GM10266 (cell line): ENCODE results near the gene CCNL2.
"Not testable (repeated sequence)": the region's sequence is repeated elsewhere in the genome, so short reads cannot be mapped to it uniquely, and the experiment has no call there.

ENCODE experiments used
- DNase-seq: peaks from one replicate; pipeline ENCODE4 v3.0.0; 2012; ENCODE audit errors: extremely low spot score
- TF ChIP-seq, protein P1 (sequence below): IDR thresholded peaks from 2 replicates; pipeline ENCODE4 v1.5.1; 2012; ENCODE audit warnings: mild to moderate bottlenecking, low read depth; ENCODE audit not compliant: control insufficient read depth, insufficient read depth; ENCODE audit errors: missing control alignments

CCNL2 gene

DNA sequence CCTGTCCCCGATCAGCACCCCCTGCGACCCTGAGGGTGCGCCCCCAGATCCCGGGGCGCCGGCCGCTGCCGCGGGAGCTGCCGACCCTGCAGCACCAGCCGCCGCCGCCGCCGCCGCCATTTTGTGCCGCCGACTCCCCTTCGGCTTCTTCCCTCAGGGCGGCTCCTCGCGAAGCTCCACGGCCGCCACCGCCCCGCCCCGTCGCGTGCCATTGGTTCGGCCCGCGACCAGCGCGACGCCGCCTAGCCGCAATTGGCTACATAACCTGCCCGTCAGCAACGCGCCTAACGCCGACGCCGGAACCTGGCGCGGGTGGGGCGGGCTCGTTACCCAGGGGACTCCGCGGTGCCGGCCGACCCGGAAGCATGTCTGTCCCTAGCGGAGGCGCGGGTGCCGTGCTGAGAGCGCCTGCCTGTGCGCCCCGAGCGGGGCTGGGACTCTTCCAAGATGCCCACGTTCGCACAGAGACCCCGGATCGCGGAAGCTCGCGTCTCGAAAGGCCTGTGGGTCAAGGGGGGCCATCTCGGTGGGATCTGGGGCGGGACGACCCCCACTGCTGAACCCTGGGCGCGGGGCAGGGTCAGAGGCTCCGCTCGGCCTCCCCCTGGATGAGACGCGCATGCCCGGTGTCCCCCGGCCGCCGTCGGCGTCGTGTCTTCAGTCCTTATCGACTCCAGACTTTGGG lies at the start of gene CCNL2:
TSS of gene CCNL2 (minus strand) at position 149 of the 685 bp plus-strand sequence. CDS start at position 120, 29 bp downstream.
- DNase-seq = peak; percentile 99
- TF ChIP-seq, protein P1, sequence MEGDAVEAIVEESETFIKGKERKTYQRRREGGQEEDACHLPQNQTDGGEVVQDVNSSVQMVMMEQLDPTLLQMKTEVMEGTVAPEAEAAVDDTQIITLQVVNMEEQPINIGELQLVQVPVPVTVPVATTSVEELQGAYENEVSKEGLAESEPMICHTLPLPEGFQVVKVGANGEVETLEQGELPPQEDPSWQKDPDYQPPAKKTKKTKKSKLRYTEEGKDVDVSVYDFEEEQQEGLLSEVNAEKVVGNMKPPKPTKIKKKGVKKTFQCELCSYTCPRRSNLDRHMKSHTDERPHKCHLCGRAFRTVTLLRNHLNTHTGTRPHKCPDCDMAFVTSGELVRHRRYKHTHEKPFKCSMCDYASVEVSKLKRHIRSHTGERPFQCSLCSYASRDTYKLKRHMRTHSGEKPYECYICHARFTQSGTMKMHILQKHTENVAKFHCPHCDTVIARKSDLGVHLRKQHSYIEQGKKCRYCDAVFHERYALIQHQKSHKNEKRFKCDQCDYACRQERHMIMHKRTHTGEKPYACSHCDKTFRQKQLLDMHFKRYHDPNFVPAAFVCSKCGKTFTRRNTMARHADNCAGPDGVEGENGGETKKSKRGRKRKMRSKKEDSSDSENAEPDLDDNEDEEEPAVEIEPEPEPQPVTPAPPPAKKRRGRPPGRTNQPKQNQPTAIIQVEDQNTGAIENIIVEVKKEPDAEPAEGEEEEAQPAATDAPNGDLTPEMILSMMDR = peak; percentile 38

DNA sequence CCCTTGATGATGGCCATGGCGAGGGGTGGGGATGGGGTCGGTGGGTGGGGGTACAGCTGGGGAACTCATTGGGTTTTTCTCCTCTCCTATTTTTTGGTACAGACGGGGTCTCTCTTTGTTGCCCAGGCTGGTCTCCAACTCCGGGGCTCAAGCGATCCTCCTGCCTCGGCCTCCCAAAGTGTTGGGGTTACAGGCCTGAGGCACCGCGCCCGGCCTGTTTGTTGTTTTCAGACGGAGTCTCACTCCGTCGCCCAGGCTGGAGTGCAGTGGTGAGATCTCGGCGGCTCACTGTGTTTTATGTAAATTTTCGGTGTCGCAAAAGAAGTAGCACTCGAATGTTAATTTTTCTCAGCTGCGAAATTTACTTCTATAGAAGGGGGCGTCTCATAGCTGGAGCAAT lies 47.5 kb upstream of the CCNL2 start:
- not testable (repeated sequence) for DNase-seq

DNA sequence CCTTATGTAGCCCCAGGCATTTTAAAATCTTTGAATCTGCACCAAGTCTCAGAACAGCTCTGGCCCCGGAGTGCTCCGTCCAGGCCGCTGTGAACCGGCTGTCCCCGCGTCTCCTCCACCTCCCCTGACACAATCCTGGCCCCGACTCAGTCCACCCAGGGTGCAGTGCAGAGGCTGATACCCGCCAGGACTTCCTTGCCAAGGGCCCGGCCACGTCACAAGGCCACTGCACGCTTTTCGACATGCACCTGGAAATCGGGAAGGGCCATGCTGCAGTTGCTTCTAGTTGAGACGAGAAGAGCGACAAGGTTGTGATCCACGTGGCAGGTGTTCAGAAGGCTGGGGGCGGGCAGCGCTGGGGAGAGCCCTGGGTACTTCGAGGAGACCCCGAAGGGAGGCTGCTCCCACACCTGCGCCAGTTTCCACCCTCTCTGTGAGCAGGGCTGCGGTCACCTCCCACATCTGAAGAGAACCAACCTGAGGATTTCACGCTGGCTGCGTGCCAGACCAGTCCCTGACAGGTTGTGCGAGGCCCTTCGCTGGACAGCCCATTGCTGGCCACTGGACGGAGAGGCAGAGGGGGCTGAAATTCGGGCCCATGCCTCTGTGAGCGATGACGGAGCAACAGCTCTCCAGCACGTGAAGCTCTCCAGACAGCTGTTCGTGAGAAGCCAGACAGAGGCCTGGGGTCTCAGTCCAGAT lies 43.1 kb upstream of the CCNL2 start:
- TF ChIP-seq, protein P1 = no peak
- DNase-seq = no peak

DNA sequence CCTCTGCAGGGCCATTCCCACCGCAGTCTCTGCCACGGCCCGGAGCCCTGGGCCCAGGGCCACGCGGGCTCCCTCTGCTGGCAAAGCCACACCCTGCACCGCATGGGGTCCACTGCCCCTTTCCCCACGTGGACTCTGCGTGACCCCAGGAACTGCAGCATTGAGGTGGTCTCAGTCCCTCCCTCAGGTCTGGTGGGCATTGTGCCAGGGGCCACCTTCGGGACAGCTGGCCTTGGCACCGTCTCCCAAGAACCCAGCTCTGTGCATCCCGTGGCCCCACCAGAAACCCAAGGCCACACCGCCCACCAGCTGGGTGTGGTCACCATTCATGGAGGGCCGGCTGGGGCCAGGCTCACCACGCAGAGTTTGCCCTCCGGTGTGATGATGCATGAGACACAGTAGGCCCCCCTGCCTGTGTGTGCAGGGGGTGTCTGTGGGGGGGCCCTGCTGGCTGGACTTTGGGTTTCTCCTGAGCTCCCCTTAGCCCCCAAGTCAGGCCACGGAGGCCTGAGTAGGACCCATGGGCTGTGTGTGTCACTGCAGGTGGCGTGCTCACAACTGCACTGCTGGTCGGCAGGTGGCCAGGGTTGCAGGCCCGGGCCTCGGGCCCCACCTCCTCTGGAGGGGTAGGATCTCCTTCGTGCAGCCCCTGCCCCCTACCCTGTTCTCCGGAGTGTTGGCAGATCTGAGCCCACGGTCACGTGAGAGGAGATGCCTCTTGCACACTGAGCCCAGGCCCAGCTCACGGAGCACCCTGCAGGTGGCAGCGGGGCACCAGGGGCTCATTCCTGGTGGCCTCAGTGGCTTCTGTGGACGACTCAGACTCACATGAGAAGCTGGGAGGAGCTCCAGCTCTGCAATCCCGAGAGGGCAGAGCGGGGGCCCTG lies 42.1 kb upstream of the CCNL2 start:
- TF ChIP-seq, protein P1 = peak; percentile 89
- DNase-seq = peak; percentile 92

DNA sequence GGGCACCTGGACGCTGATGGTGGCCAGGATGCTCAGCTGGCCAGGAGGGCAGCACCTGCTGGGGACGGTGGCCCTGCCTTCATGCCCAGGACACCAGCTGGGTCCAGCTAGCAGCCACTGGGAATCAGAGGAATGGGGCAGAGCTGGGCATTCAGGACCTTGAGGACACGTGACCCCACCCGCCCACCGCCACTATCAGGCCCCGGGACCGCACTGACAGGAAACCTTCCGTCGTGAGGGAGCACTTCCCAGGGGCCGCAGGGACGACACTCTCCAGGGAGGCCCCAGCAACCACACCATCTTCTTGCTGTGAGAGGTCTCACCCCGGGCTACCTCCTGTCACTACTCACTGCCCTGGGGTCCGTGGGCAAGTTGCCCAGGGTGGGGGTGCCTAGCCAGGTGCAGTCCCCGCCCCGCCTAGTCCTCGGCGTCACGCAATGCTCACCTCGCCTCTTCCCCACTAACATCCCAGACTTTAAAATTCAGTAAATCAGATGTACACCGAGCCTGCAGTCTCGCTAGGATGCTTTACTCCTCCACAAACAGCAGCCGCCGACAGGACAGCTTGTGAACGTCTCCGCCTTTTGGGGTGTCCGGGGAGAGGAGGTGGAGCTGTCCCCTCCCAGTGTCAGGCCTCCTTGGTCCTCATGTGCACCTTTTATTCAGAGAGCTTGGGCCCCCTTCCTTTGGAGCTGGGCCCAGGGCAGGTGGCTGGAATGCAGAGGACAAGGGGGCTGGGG lies 41.3 kb upstream of the CCNL2 start:
- DNase-seq = no peak
- TF ChIP-seq, protein P1 = no peak

DNA sequence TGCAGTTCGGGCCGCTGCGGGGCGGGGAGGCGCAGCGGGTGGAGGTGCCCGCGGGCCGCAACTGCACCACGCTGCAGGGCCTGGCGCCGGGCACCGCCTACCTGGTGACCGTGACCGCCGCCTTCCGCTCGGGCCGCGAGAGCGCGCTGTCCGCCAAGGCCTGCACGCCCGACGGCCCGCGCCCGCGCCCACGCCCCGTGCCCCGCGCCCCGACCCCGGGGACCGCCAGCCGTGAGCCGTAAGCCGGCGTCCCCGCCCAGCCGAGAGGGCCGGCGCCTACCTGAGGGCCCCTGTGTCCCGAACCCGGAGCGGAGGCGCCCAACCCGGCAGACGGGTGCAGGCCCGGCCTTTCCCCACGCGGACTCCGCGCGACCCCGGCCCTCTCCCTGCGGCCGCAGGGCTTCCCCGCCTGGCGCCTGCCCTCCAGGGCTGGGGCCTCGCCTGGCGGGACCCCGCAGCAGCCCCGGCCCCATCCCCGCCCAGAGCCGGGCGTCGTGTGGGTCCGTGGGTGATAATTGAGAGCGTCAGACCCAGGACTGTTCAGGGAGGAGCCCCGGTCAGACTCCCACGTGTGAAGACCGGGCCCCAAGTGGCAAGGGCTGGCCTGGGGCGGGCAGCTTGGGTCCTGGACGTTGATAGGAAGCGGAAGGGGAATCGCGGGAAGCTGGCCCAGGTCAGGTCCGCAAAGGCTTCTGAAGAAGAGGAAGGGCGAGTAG lies 40.6 kb upstream of the CCNL2 start:
- TF ChIP-seq, protein P1 = no peak
- no peak for DNase-seq
